ENCODE data around the gene PHOSPHO1.

Gene PHOSPHO1

DNA sequence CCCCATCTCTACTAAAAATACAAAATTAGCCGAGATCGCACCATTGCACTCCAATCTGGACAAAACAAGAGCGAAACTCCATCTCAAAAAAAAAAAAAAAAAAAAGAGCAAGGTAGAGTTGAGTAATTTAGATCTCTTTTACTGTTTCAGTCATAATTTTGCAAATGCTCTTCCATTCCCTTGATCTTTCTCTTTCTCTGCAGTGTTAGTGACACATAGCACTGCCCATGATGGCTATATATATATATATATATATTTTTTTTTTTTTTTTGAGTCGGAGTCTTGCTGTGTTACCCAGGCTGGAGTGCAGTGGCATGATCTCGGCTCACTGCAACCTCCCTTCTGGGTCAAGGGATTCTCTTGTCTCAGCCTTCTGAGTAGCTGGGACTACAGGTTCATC, 12.2 kb upstream of the PHOSPHO1 start:
- no peak for DNase-seq (ENCODE audit: low read depth in 2 of 2)

GRCh38 chr17:49241692-49242397, 11.3 kb upstream of the PHOSPHO1 start:
- no peak for DNase-seq (ENCODE audit: low read depth in 2 of 2)

DNA sequence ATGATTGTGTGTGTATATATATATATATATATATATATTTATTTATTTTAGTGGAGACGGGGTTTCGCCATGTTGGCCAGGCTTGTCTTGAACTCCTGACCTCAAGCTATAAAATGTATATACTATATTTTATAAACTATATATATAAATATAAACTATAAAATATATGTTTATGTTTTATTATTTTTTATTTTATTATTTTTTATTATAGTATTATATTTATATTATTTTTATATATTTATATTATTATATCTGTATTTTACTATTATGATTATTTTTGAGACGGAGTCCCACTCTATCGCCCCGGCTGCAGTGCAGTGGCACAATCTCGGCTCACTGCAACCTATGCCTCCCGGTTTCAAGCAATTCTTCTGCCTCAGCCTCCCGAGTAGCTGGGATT, 10.5 kb upstream of the PHOSPHO1 start:
- DNase-seq (ENCODE audit: low read depth in 2 of 2): no peak

GRCh38 chr17:49240619-49241018, 10.0 kb upstream of the PHOSPHO1 start:
- no peak for DNase-seq (ENCODE audit: low read depth in 2 of 2)

DNA sequence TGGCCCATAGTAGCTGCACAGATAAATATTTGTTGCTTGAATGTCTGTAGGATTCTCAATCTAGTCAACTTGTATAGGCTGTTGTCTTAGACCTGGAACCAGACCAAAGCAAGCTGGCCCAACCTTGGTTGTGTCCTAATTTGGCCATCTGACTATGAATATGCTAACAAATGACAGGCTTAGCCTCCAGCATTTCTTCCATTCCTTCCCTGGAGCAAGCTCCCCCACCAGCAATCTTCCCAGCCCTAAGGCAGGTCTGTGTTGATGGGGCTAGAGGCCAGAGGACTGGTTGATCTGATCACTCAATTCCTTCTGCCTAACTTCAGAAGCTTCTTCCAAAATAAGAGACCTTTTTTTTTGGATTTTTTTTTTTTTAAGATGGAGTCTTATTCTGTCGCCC, 9.4 kb upstream of the PHOSPHO1 start:
- no peak for DNase-seq (ENCODE audit: low read depth in 2 of 2)

DNA sequence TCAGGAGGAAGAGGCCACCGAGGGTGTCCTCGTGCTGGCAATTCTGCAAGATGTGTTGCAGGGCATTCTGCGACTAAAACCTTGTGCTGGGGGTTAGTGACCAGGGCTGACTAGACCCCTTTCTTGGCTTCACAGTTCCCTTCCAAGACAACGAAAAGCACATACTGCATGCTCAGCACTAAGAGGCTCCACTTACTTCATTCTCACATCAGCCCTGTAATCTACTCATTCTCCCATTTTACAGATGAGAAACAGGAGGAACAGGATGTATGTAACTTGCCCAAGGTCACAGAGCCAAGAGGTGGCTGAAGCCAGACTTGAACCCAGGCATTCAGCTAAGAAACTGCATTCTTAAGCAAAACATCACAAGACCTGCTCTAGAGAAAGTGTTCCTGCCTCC, 5.3 kb upstream of the PHOSPHO1 start:
- DNase-seq (ENCODE audit: low read depth in 2 of 2): no peak

DNA sequence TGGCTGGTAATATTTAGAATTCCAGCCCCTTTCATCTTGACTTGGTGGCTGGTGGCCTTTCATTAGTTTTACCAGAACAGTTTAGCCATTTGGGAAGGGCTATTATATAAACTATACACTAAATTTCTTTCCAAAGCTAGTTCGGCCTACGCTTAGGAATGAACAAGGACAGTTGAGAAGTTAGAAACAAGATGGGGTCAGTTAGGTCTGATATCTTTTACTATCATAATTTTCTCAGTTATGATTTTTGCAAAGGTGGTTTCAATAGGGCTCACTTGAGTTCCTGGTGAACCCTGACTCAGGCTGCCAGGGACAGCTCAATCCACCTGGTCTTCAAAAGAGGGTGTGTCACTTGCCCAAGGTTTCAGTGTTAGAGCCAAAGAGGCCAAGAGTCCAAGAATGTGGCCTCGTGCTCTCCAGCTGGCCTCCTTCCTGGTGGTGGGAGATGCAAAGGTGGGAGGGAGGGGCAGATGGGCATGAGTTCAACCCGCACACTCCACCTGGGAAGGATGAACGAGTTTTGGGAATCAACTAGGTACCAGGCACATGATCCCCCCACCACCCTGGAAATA, 4.0 kb upstream of the PHOSPHO1 start:
- no peak for DNase-seq (ENCODE audit: low read depth in 2 of 2)

DNA sequence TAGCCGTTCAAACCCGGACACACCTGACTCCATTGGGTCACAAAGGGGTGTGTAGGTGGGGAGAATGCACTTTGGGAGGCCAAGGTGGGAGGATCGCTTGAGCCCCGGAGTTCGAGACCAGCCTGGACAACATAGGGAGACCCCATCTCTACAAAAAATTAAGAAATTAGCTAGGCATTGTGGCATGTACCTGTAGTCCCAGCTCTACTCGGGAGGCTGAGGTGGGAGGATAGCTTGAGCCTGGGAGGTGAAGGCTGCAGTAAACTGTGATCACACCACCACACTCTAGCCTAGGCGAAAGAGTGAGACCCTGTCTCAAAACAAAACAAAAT, 942 bp upstream of the PHOSPHO1 start:
- DNase-seq (ENCODE audit: low read depth in 2 of 2): no peak

GRCh38 chr17:49229805-49230600, 584 bp downstream of the PHOSPHO1 start:
- DNase-seq (ENCODE audit: low read depth in 2 of 2): no peak

DNA sequence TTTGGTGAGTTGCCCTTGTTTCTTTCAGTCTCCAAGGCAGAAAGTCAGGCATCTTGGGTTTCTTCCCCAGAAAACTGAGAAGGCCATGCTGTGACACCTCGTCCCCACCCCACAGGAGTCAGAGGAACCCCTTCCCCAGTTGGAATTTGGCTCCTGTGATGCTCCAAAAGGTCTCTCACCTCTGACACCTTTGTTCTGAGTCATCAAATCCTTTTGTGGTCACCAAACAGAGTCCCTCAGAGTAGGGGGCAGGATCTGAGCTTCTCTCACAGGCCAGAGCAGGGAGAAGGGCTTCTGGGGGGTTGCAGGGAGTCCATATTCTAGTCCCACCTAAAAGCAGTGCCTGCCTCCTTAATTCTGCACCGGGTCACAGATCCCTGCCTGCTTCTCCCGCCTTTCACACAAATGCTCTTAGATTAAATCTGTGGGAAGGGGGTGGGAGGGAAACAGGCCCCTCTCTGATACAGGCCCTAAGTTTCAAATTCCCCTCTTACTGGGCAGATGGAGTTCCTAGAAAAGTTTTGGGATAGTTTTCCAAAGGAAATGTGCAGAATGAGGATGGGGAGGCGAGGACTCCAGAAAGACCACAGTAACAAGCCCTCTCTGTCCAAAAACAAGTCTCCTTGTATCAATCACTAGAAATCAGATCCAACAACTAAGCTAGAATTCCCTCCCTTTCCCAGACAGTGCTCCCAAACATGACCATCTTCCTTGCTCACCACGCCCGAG, 1.3 kb downstream of the PHOSPHO1 start:
- no peak for DNase-seq (ENCODE audit: low read depth in 2 of 2)

GRCh38 chr17:49227436-49228261, 2.9 kb downstream of the PHOSPHO1 start:
- peak in 1 of 2 experiments; percentile 25 for DNase-seq (ENCODE audit: low read depth in 2 of 2)

DNA sequence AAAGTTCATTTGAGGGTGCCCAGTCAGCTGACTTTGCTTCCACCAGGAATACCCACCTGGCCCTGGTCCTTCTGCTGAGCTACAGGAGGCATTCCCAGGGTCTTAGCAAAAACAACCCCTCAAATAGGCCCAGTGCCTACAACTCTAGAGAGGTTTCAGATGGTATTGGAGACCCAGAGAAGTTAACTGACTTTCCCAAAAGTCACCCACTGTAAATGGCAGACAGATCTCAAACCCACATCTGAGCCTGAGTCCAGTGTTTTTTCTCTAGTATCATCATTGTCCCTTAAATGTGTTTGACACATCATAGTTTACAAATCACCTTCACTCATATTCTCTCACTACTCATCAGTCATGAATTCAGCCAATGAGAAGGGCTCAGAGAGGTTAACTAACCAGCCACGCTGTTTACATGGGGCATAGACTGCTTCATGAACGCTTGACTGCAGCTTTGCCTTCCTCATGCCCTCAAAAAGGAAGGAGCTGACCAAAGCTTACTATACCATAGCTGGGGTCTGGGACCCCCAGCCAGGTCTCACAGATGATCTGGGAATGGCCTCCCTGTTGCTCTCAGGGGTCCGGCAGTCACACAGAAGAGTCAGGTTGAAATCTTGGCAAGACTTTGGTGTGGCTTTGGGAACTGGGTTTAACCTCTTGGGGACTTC, 3.7 kb downstream of the PHOSPHO1 start:
- DNase-seq (ENCODE audit: low read depth in 2 of 2): no peak

GRCh38 chr17:49225554-49226236, 4.9 kb downstream of the PHOSPHO1 start:
- no peak for DNase-seq (ENCODE audit: low read depth in 2 of 2)

GRCh38 chr17:49224997-49225337, 5.6 kb downstream of the PHOSPHO1 start:
- no peak for DNase-seq (ENCODE audit: low read depth in 2 of 2)

- DNase-seq (ENCODE audit: low read depth in 2 of 2): no peak
Measured at GRCh38 chr17:49224198-49224996, 6.2 kb downstream of the PHOSPHO1 start.

GRCh38 chr17:49223517-49224197, 6.9 kb downstream of the PHOSPHO1 start:
- no peak for DNase-seq (ENCODE audit: low read depth in 2 of 2)

DNA sequence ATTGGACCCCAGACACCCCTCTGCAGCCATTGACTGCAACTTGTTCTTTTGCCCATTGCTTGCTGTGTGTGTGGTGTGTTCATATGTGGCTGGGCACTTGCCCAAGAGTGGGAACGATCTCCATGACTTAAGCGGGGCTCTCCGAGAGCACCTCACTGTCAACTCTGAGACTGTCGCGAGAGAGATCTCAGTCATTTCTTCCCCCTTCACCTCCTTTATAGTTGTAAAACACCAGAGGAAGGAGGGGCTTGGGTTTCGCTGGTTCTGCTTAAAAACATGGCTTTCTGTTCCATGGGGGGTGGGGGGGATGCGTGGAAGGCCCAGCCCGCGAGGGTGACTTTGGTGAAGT, 7.4 kb downstream of the PHOSPHO1 start:
- no peak for DNase-seq (ENCODE audit: low read depth in 2 of 2)

- DNase-seq (ENCODE audit: low read depth in 2 of 2): no peak
Measured at GRCh38 chr17:49219987-49220386, 10.6 kb downstream of the PHOSPHO1 start.
